Uterus (tissue), 2 donors: ENCODE measurements around the gene STMN1.

ENCODE experiments used
- POLR2A ChIP-seq, 2 donors: fragments of 450-650 bp; IDR thresholded peaks; one replicate each; pipeline ENCODE4 v1.6.1; 2016; ENCODE audit warnings: antibody characterized with exemption in 2 of 2, mild to moderate bottlenecking in 1 of 2, moderate library complexity in 1 of 2
- TF ChIP-seq, protein P1 (sequence below), 4 experiments: fragments of 200-600 bp in 2 of 4; fragments of 450-650 bp in 2 of 4; sonication (generic) in 2 of 4; IDR thresholded peaks; one replicate each; pipeline ENCODE4 v1.5.1; 2016 to 2019; ENCODE audit warnings: antibody characterized with exemption in 4 of 4, mild to moderate bottlenecking in 2 of 4, moderate library complexity in 1 of 4

DNA sequence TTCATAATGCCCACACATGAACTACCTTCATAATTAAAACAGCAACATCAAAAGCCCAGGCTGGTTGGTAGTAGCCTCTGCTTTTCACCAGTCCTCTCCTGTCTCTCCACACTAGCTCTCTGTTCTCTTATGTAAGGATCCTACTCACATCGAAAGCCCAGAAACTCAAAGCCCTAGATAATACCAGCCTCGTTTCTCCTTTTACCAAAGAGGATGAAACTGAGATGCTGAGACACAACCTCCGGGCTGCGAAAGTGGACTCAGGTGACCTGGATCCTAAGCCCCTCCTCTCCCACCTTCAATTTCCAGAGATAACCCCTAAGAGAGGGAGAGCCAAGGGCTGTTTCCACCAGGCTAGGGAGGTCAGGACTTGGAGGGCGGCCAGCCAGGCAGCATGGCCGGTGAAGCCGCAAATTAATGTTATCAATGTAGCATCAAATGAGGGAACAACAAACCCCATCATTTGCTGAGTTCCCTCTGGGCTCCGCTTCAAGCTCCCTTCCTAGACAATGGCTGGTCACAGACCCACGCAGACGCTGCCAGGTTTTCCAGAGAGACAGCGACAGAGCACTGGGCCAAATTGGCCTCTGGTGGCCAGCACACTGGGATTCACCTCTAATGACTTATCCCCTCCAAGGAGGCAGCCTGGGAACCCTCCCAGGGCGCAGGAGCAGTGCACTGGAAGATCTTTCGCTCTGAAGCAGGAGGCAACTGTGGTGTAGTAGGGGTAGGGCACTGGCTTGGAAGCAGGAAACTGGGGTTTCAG lies 20.7 kb upstream of the STMN1 start:
- TF ChIP-seq, protein P1, sequence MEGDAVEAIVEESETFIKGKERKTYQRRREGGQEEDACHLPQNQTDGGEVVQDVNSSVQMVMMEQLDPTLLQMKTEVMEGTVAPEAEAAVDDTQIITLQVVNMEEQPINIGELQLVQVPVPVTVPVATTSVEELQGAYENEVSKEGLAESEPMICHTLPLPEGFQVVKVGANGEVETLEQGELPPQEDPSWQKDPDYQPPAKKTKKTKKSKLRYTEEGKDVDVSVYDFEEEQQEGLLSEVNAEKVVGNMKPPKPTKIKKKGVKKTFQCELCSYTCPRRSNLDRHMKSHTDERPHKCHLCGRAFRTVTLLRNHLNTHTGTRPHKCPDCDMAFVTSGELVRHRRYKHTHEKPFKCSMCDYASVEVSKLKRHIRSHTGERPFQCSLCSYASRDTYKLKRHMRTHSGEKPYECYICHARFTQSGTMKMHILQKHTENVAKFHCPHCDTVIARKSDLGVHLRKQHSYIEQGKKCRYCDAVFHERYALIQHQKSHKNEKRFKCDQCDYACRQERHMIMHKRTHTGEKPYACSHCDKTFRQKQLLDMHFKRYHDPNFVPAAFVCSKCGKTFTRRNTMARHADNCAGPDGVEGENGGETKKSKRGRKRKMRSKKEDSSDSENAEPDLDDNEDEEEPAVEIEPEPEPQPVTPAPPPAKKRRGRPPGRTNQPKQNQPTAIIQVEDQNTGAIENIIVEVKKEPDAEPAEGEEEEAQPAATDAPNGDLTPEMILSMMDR (IDR thresholded peaks at IDR 0.05) = no peak
- no peak for TF ChIP-seq POLR2A (IDR thresholded peaks at IDR 0.05)
